ENCODE results near the gene TIAM2.

DNA sequence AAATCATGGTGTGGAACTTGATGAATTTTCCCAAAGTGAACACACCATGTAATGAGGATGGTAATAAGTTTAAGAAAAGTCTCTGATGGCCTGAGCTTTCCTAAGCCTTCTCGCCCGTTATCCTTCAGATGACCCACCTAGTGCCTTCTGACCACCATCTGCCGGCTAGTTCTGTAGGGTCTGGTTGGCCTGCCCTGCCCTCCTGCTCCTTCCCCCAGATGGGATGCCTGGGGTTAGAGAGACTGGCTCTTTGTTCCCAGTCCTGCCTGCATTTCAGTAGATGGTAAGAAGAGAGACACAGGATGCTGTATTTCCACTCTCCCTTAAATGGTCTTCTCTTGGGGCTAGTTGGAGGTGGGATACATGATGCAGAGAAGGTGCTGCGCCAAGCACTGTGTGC, 43.0 kb downstream of the TIAM2 start:
- no peak for TF ChIP-seq EZH2 (IDR thresholded peaks at IDR 0.05; ENCODE audit: borderline replicate concordance, low read depth, low read length, severe bottlenecking)
- TF ChIP-seq, protein P1, sequence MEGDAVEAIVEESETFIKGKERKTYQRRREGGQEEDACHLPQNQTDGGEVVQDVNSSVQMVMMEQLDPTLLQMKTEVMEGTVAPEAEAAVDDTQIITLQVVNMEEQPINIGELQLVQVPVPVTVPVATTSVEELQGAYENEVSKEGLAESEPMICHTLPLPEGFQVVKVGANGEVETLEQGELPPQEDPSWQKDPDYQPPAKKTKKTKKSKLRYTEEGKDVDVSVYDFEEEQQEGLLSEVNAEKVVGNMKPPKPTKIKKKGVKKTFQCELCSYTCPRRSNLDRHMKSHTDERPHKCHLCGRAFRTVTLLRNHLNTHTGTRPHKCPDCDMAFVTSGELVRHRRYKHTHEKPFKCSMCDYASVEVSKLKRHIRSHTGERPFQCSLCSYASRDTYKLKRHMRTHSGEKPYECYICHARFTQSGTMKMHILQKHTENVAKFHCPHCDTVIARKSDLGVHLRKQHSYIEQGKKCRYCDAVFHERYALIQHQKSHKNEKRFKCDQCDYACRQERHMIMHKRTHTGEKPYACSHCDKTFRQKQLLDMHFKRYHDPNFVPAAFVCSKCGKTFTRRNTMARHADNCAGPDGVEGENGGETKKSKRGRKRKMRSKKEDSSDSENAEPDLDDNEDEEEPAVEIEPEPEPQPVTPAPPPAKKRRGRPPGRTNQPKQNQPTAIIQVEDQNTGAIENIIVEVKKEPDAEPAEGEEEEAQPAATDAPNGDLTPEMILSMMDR (IDR thresholded peaks at IDR 0.05; ENCODE audit: borderline replicate concordance, extremely low read depth, low read length, poor library complexity, severe bottlenecking) = no peak

Measured in DND-41 (cell line).